ENCODE measurements around the gene ATP1B1.

ATP1B1 gene

GRCh38 chr1:169085911-169086310, 20.6 kb upstream of the ATP1B1 start:
- Mint-ChIP-seq H3K4me3 (no peak overlapping the region), H3K4me1 (peaks cover 11% of the 10 kb centered on the region), H3K27ac (ENCODE audit: low read depth) (no peak overlapping the region), H3K27me3 (no peaks in the 10 kb centered on the region), H3K36me3 (ENCODE audit: insufficient read depth) (no peaks in the 10 kb centered on the region), H3K9me3 (no peaks in the 10 kb centered on the region)
- DNase-seq (ENCODE audit: low spot score in 2 of 2) (no peak), ATAC-seq (replicated peaks; ENCODE audit: extremely low read depth, poor library complexity, severe bottlenecking) (no peak)

- DNase-seq (ENCODE audit: low spot score in 2 of 2) = no peak
- ATAC-seq (replicated peaks; ENCODE audit: extremely low read depth, poor library complexity, severe bottlenecking) = peak; percentile 19
- no peak overlapping the region for H3K4me3 Mint-ChIP-seq
- H3K9me3 Mint-ChIP-seq = no peaks in the 10 kb centered on the region
- no peaks in the 10 kb centered on the region for H3K27me3 Mint-ChIP-seq
- H3K27ac Mint-ChIP-seq (ENCODE audit: low read depth) = peak overlapping the region; percentile 27
- H3K36me3 Mint-ChIP-seq (ENCODE audit: insufficient read depth) = no peaks in the 10 kb centered on the region
- peaks cover 11% of the 10 kb centered on the region for H3K4me1 Mint-ChIP-seq
Measured at GRCh38 chr1:169086603-169087455, 19.7 kb upstream of the ATP1B1 start.

GRCh38 chr1:169087876-169088275, 18.6 kb upstream of the ATP1B1 start:
- ATAC-seq (replicated peaks; ENCODE audit: extremely low read depth, poor library complexity, severe bottlenecking) = no peak
- Mint-ChIP-seq H3K36me3 (ENCODE audit: insufficient read depth) (no peaks in the 10 kb centered on the region), H3K9me3 (no peaks in the 10 kb centered on the region), H3K27me3 (no peaks in the 10 kb centered on the region), H3K4me3 (no peak overlapping the region), H3K4me1 (peaks cover 11% of the 10 kb centered on the region), H3K27ac (ENCODE audit: low read depth) (no peak overlapping the region)
- DNase-seq (ENCODE audit: low spot score in 2 of 2) = no peak

GRCh38 chr1:169089776-169090175, 16.7 kb upstream of the ATP1B1 start:
- ATAC-seq (replicated peaks; ENCODE audit: extremely low read depth, poor library complexity, severe bottlenecking) (no peak), DNase-seq (ENCODE audit: low spot score in 2 of 2) (no peak)
- H3K9me3 Mint-ChIP-seq = no peaks in the 10 kb centered on the region
- H3K4me1 Mint-ChIP-seq = peaks cover 11% of the 10 kb centered on the region
- H3K27me3 Mint-ChIP-seq = no peaks in the 10 kb centered on the region
- H3K27ac Mint-ChIP-seq (ENCODE audit: low read depth) = no peak overlapping the region
- no peak overlapping the region for H3K4me3 Mint-ChIP-seq
- H3K36me3 Mint-ChIP-seq (ENCODE audit: insufficient read depth) = no peaks in the 10 kb centered on the region

GRCh38 chr1:169090308-169090899, 16.1 kb upstream of the ATP1B1 start:
- Mint-ChIP-seq H3K27me3 (no peaks in the 10 kb centered on the region), H3K4me3 (no peak overlapping the region), H3K9me3 (no peaks in the 10 kb centered on the region), H3K4me1 (peaks cover 11% of the 10 kb centered on the region), H3K36me3 (ENCODE audit: insufficient read depth) (no peaks in the 10 kb centered on the region), H3K27ac (ENCODE audit: low read depth) (no peak overlapping the region)
- ATAC-seq (replicated peaks; ENCODE audit: extremely low read depth, poor library complexity, severe bottlenecking) (no peak), DNase-seq (ENCODE audit: low spot score in 2 of 2) (no peak)

GRCh38 chr1:169090900-169091311, 15.6 kb upstream of the ATP1B1 start:
- no peaks in the 10 kb centered on the region for H3K36me3 Mint-ChIP-seq (ENCODE audit: insufficient read depth)
- no peak for ATAC-seq (replicated peaks; ENCODE audit: extremely low read depth, poor library complexity, severe bottlenecking)
- H3K27me3 Mint-ChIP-seq = no peaks in the 10 kb centered on the region
- no peak overlapping the region for H3K4me3 Mint-ChIP-seq
- no peak overlapping the region for H3K27ac Mint-ChIP-seq (ENCODE audit: low read depth)
- DNase-seq (ENCODE audit: low spot score in 2 of 2) = no peak
- no peaks in the 10 kb centered on the region for H3K9me3 Mint-ChIP-seq
- H3K4me1 Mint-ChIP-seq = peaks cover 11% of the 10 kb centered on the region

GRCh38 chr1:169091480-169091941, 15.0 kb upstream of the ATP1B1 start:
- Mint-ChIP-seq H3K4me3 (no peak overlapping the region), H3K36me3 (ENCODE audit: insufficient read depth) (no peaks in the 10 kb centered on the region), H3K27ac (ENCODE audit: low read depth) (no peak overlapping the region), H3K9me3 (no peaks in the 10 kb centered on the region), H3K4me1 (peaks cover 10% of the 10 kb centered on the region), H3K27me3 (no peaks in the 10 kb centered on the region)
- DNase-seq (ENCODE audit: low spot score in 2 of 2) = no peak
- ATAC-seq (replicated peaks; ENCODE audit: extremely low read depth, poor library complexity, severe bottlenecking) = no peak

GRCh38 chr1:169092399-169092798, 14.1 kb upstream of the ATP1B1 start:
- H3K36me3 Mint-ChIP-seq (ENCODE audit: insufficient read depth) = no peaks in the 10 kb centered on the region
- no peaks in the 10 kb centered on the region for H3K9me3 Mint-ChIP-seq
- ATAC-seq (replicated peaks; ENCODE audit: extremely low read depth, poor library complexity, severe bottlenecking) (no peak), DNase-seq (ENCODE audit: low spot score in 2 of 2) (no peak)
- no peak overlapping the region for H3K27ac Mint-ChIP-seq (ENCODE audit: low read depth)
- H3K4me1 Mint-ChIP-seq = peaks cover 1% of the 10 kb centered on the region
- H3K27me3 Mint-ChIP-seq = no peaks in the 10 kb centered on the region
- H3K4me3 Mint-ChIP-seq = no peak overlapping the region

- Mint-ChIP-seq H3K27me3 (no peaks in the 10 kb centered on the region), H3K27ac (ENCODE audit: low read depth) (no peak overlapping the region), H3K4me1 (no peaks in the 10 kb centered on the region), H3K36me3 (ENCODE audit: insufficient read depth) (peaks cover 1% of the 10 kb centered on the region), H3K4me3 (no peak overlapping the region), H3K9me3 (no peaks in the 10 kb centered on the region)
- no peak for ATAC-seq (replicated peaks; ENCODE audit: extremely low read depth, poor library complexity, severe bottlenecking)
- DNase-seq (ENCODE audit: low spot score in 2 of 2) = no peak
Measured at GRCh38 chr1:169094897-169095569, 11.5 kb upstream of the ATP1B1 start.

GRCh38 chr1:169098380-169098779, 8.1 kb upstream of the ATP1B1 start:
- ATAC-seq (replicated peaks; ENCODE audit: extremely low read depth, poor library complexity, severe bottlenecking) = no peak
- no peaks in the 10 kb centered on the region for H3K27me3 Mint-ChIP-seq
- no peaks in the 10 kb centered on the region for H3K4me1 Mint-ChIP-seq
- peaks cover 1% of the 10 kb centered on the region for H3K36me3 Mint-ChIP-seq (ENCODE audit: insufficient read depth)
- no peak overlapping the region for H3K27ac Mint-ChIP-seq (ENCODE audit: low read depth)
- no peak for DNase-seq (ENCODE audit: low spot score in 2 of 2)
- H3K9me3 Mint-ChIP-seq = no peaks in the 10 kb centered on the region
- H3K4me3 Mint-ChIP-seq = no peak overlapping the region

- Mint-ChIP-seq H3K27ac (ENCODE audit: low read depth) (no peak overlapping the region), H3K4me1 (no peaks in the 10 kb centered on the region), H3K36me3 (ENCODE audit: insufficient read depth) (peaks cover 1% of the 10 kb centered on the region), H3K4me3 (no peak overlapping the region), H3K27me3 (no peaks in the 10 kb centered on the region), H3K9me3 (no peaks in the 10 kb centered on the region)
- ATAC-seq (replicated peaks; ENCODE audit: extremely low read depth, poor library complexity, severe bottlenecking) (no peak), DNase-seq (ENCODE audit: low spot score in 2 of 2) (no peak)
Measured at GRCh38 chr1:169099561-169099960, 6.9 kb upstream of the ATP1B1 start.

GRCh38 chr1:169100208-169100607, 6.3 kb upstream of the ATP1B1 start:
- H3K4me3 Mint-ChIP-seq = no peak overlapping the region
- no peak for ATAC-seq (replicated peaks; ENCODE audit: extremely low read depth, poor library complexity, severe bottlenecking)
- H3K27ac Mint-ChIP-seq (ENCODE audit: low read depth) = no peak overlapping the region
- H3K9me3 Mint-ChIP-seq = no peaks in the 10 kb centered on the region
- no peak for DNase-seq (ENCODE audit: low spot score in 2 of 2)
- H3K36me3 Mint-ChIP-seq (ENCODE audit: insufficient read depth) = peaks cover 1% of the 10 kb centered on the region
- no peaks in the 10 kb centered on the region for H3K4me1 Mint-ChIP-seq
- H3K27me3 Mint-ChIP-seq = no peaks in the 10 kb centered on the region

- no peak overlapping the region for H3K4me3 Mint-ChIP-seq
Measured at GRCh38 chr1:169100651-169101088, 5.8 kb upstream of the ATP1B1 start.

More at GRCh38 chr1:169100651-169101088, 5.8 kb upstream of the ATP1B1 start:
- H3K36me3 Mint-ChIP-seq (ENCODE audit: insufficient read depth) = peaks cover 1% of the 10 kb centered on the region
- DNase-seq (ENCODE audit: low spot score in 2 of 2) (no peak), ATAC-seq (replicated peaks; ENCODE audit: extremely low read depth, poor library complexity, severe bottlenecking) (no peak)
- no peaks in the 10 kb centered on the region for H3K9me3 Mint-ChIP-seq
- no peaks in the 10 kb centered on the region for H3K27me3 Mint-ChIP-seq
- H3K27ac Mint-ChIP-seq (ENCODE audit: low read depth) = no peak overlapping the region
- H3K4me1 Mint-ChIP-seq = no peaks in the 10 kb centered on the region

Data from central memory CD8-positive, alpha-beta T cell (primary cell).